Prostate gland (tissue), 2 donors: Measurements from ENCODE around the gene SRGAP2C. TPM values are rescaled to one million over a fixed set of nuclear protein-coding genes. Genes with fewer than 3 reads are reported as not detected.
"Not testable (repeated sequence)": the region's sequence is repeated elsewhere in the genome, so short reads cannot be mapped to it uniquely, and the experiment has no call there.

Experiments used
- DNase-seq: peaks from one replicate; pipeline ENCODE4 v3.0.0-alpha.2; 2019; ENCODE audit warnings: low spot score
- H3K27ac ChIP-seq, 2 donors: fragments of 200-600 bp; sonication (generic); 2 replicates each; pipeline ENCODE4 v1.5.1; 2017 to 2019
- H3K27me3 ChIP-seq: fragments of 200-600 bp; sonication (generic); replicated peaks from 2 replicates; pipeline ENCODE4 v1.5.1; 2019; ENCODE audit not compliant: insufficient read depth
- H3K36me3 ChIP-seq, 2 donors: fragments of 200-600 bp; sonication (generic); 1 replicate in 1 of 2; 2 replicates in 1 of 2; pipeline versions ENCODE4 v1.5.1 to v1.8.1; 2017 to 2019
- H3K4me1 ChIP-seq: fragments of 200-600 bp; sonication (generic); replicated peaks from 2 replicates; pipeline ENCODE4 v1.5.1; 2019
- H3K4me3 ChIP-seq, 2 donors: fragments of 200-600 bp; sonication (generic); 2 replicates each; pipeline ENCODE4 v1.5.1; 2017 to 2019
- H3K9me3 ChIP-seq: fragments of 200-600 bp; sonication (generic); 2 replicates; pipeline ENCODE4 v1.5.1; 2017
- POLR2A ChIP-seq: fragments of 450-650 bp; IDR thresholded peaks from one replicate; pipeline ENCODE4 v1.6.1; 2016; ENCODE audit warnings: antibody characterized with exemption, mild to moderate bottlenecking
- POLR2AphosphoS5 ChIP-seq: sonication (generic); formaldehyde crosslinking; IDR thresholded peaks from one replicate; pipeline ENCODE4 v1.6.1; 2017; ENCODE audit warnings: antibody characterized with exemption
- WGBS: methylation state at CpG from one replicate; pipeline ENCODE4 v1.1.5; 2018; 5-methylcytosine and 5-hydroxymethylcytosine counted together
- intact Hi-C: fragments of 100-400 bp; cut with DNase I; formaldehyde crosslinking; loops from one replicate; pipeline ENCODE4 v1.14.2; 2022
- small RNA-seq, 2 donors: library from RNA; depleted of rRNA; stranded (forward); fragments of <200 nt; gene quantifications; one replicate each; pipeline ENCODE3, GENCODE V24; 2016
- total RNA-seq, 2 donors: library from RNA; depleted of rRNA; stranded (reverse); fragments of >200 nt; gene quantifications; one replicate each; pipeline ENCODE4 v1.1.0, GENCODE V29; 2016
- TF ChIP-seq, protein P1 (sequence below), 4 experiments: fragments of 200-600 bp in 2 of 4; fragments of 450-650 bp in 2 of 4; sonication (generic) in 2 of 4; IDR thresholded peaks; 1 replicate in 3 of 4; 2 replicates in 1 of 4; pipeline ENCODE4 v1.5.1; 2016 to 2019; ENCODE audit warnings: antibody characterized with exemption in 4 of 4, mild to moderate bottlenecking in 2 of 4, moderate library complexity in 2 of 4

The SRGAP2C gene
- total RNA-seq, 2 donors from 2014 or later = 5.2 to 15.6 TPM

DNA sequence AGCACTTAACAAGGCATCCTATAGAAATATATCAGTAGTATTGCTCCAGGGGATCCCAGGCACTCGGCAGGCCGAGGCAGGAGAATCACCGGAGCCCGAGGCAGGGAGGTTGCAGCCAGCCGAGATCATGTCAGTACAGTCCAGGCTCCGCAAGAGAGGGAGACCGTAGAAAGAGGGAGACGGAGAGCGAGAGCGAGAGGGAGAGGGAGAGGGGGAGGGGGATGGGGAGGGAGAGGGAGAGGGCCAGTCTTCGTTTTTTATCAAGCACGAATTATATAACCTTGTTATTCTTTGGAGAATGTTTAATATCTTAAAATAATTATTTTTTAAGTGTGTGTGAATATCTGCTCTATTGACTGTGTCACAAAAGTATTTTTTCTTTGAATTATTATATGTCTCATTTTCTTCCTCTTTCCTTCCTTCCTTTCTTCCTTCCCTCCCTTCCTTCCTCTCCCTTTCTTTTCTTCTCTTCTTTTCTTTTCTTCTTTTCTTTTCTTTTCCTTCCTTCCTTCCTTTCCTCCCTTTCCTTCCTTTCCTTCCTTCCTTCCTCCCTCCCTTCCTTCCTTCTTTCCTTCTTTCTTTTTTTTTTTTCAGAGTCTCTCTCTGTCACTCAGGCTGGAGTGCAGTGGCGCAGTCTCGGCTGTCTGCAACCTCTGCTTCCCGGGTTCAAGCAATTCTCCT is 233.7 kb downstream of the SRGAP2C start:
- TF ChIP-seq POLR2A (no peak), POLR2AphosphoS5 (no peak)
- TF ChIP-seq, protein P1, sequence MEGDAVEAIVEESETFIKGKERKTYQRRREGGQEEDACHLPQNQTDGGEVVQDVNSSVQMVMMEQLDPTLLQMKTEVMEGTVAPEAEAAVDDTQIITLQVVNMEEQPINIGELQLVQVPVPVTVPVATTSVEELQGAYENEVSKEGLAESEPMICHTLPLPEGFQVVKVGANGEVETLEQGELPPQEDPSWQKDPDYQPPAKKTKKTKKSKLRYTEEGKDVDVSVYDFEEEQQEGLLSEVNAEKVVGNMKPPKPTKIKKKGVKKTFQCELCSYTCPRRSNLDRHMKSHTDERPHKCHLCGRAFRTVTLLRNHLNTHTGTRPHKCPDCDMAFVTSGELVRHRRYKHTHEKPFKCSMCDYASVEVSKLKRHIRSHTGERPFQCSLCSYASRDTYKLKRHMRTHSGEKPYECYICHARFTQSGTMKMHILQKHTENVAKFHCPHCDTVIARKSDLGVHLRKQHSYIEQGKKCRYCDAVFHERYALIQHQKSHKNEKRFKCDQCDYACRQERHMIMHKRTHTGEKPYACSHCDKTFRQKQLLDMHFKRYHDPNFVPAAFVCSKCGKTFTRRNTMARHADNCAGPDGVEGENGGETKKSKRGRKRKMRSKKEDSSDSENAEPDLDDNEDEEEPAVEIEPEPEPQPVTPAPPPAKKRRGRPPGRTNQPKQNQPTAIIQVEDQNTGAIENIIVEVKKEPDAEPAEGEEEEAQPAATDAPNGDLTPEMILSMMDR (IDR thresholded peaks at IDR 0.05) = no peak
- no peak for DNase-seq

DNA sequence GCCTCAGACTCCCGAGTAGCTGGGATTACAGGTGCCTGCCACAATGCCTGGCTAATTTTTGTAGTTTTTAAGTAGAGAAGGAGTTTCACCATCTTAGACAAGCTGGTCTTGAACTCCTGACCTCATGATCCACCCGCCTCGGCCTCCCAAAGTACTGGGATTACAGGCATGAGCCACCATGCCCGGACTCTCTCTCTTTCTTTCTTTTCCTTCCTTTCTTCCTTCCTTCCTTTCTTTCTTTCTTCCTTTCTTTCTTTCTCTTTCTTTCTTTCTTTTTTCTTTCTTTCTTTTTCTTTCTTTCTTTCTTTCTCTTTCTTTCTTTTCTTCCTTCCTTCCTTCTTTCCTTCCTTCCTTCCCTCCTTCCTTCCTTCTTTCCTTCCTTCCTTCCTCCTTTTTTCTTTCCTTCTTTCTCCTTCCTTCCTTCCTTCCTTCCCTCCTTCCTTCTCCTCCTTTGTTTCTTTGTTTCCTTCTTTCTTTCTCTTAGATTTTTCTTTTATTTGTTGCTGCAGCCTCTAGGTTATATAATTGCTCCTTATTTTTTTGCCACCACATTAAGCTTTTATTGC is 234.4 kb downstream of the SRGAP2C start:
- DNase-seq, H3K4me1 ChIP-seq, H3K36me3 ChIP-seq, intact Hi-C loops, H3K9me3 ChIP-seq, H3K27me3 ChIP-seq, H3K27ac ChIP-seq, H3K4me3 ChIP-seq: not testable (repeated sequence)
- WGBS = 89% methylated on average over 4 of the region's 4 CpGs

More for the DNA sequence above, 233.7 kb downstream of the SRGAP2C start:
- intact Hi-C loops = no loop called here
- no peaks in the 10 kb centered on the region for H3K36me3 ChIP-seq
- H3K9me3 ChIP-seq = no peaks in the 10 kb centered on the region
- WGBS = 34% methylated on average over 15 of the region's 15 CpGs
- H3K27me3 ChIP-seq = no peaks in the 10 kb centered on the region
- H3K27ac ChIP-seq = no peak overlapping the region
- H3K4me3 ChIP-seq = no peak overlapping the region
- no peaks in the 10 kb centered on the region for H3K4me1 ChIP-seq

- intact Hi-C loops, H3K36me3 ChIP-seq, H3K4me3 ChIP-seq: not testable (repeated sequence)
Observed at GRCh38 chr1:121421490-121421889, 236.7 kb downstream of the SRGAP2C start.

GRCh38 chr1:121423956-121424355 is 239.2 kb downstream of the SRGAP2C start:
- H3K9me3 ChIP-seq, H3K4me1 ChIP-seq, DNase-seq, H3K36me3 ChIP-seq, H3K4me3 ChIP-seq, intact Hi-C loops, H3K27me3 ChIP-seq, H3K27ac ChIP-seq: not testable (repeated sequence)
- 73% methylated on average over 2 of the region's 2 CpGs for WGBS

More at GRCh38 chr1:121421490-121421889, 236.7 kb downstream of the SRGAP2C start:
- WGBS = 79% methylated on average over 3 of the region's 3 CpGs
- H3K27ac ChIP-seq, H3K9me3 ChIP-seq, DNase-seq, H3K27me3 ChIP-seq, H3K4me1 ChIP-seq: not testable (repeated sequence)

DNA sequence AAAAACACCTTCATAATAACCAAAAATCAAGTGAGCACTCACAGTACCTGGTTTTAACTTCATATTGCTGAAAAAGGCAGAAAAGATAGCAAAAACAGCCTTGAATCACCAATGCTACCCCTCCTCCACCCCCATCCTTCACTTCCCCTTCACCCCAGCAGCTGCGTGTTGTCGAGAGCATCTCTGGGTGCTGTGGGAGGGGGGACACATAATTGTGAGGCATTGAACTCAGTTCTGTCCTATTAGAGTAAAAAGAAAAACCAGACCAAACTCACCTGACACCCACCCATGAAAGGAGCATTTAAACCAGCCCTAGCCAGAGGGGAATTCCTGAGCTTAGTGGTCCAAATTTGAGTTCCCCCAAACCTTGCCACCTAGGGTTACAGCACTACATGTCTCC is 248.7 kb downstream of the SRGAP2C start:
- H3K9me3 ChIP-seq, DNase-seq, intact Hi-C loops, H3K4me1 ChIP-seq, H3K36me3 ChIP-seq, H3K27ac ChIP-seq, H3K4me3 ChIP-seq, H3K27me3 ChIP-seq: not testable (repeated sequence)
- WGBS = 80% methylated on average over 2 of the region's 2 CpGs

DNA sequence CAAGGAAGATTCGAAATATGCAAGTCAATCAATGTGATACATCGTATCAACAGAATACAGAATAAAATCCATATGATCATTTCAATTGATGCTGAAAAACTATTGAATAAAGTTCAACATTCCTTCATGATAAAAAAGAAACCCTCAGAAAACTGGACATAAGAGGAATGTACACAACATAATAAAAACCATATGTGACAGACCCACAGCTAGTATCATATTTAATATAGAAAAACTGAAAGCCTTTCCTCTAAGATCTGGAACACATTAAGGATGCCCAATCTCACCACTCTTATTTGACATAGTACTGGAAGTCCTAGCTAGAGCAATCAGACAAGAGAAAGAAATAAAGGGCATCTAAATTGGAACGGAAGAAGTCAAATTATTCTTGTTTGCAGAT is 254.1 kb downstream of the SRGAP2C start:
- H3K4me1 ChIP-seq, H3K27ac ChIP-seq, H3K9me3 ChIP-seq, H3K4me3 ChIP-seq, DNase-seq, H3K36me3 ChIP-seq, intact Hi-C loops, H3K27me3 ChIP-seq: not testable (repeated sequence)
- WGBS = 98% methylated on average over 3 of the region's 3 CpGs

DNA sequence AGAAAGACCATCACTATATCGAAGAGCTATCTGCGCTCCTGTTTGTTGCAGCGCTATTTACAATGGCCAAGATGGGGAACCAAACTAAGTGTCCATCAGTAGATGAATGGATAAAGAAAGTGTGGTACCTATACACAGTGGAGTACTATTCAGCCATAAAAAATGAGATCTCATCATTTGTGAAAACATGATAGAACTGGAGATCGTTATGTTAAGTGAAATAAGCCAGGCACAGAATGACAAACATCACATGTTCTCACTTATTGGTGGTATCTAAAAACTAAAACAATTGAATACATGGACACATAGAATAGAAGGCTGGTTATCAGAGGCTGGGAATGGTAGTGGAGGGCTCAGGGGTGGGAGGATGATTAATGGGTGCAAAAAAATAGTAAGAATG is 256.2 kb downstream of the SRGAP2C start:
- Histone ChIP-seq H3K27me3 (no peaks in the 10 kb centered on the region), H3K36me3 (no peaks in the 10 kb centered on the region), H3K4me1 (no peaks in the 10 kb centered on the region), H3K9me3 (no peaks in the 10 kb centered on the region), H3K27ac (no peak overlapping the region), H3K4me3 (no peak overlapping the region)
- TF ChIP-seq, protein P1 (IDR thresholded peaks at IDR 0.05) = no peak
- no peak for TF ChIP-seq POLR2AphosphoS5
- no peak for TF ChIP-seq POLR2A
- 95% methylated on average over 4 of the region's 4 CpGs for WGBS
- intact Hi-C loops = no loop called here
- DNase-seq = no peak

Small RNAs within 50 kb of the gene (small RNA-seq; reads per million reads assigned to genes)
- 0 reads per million in 2 donors for gene AC243994.1

Other genes with a start within 250 kb of the SRGAP2C start
- under 1 TPM; 0.46 to 0.97 TPM for gene FAM72B, start 635 bp upstream of the SRGAP2C start, total RNA-seq